CD4-positive, alpha-beta T cell (primary cell): ENCODE data around the gene TMEM184C. TPM values are rescaled to one million over a fixed set of nuclear protein-coding genes. Genes with fewer than 3 reads are reported as not detected.

Source experiments
- ATAC-seq: fragments of 200-7000 bp; cut with Tn5 transposase; one replicate; pipeline ENCODE4 v1.10.0; 2022; ENCODE audit warnings: mild to moderate bottlenecking; ENCODE audit not compliant: poor library complexity
- CTCF ChIA-PET: fragments of 350-600 bp; sonication (Branson Sonifier 250); formaldehyde crosslinking; loops from one replicate; lab custom pipeline; 2021; ENCODE audit warnings: antibody characterized with exemption, inconsistent platforms; lab: Charles Lee
- POLR2A ChIA-PET: fragments of 350-600 bp; sonication (Branson Sonifier 250); formaldehyde crosslinking; loops from one replicate; lab custom pipeline; 2021; ENCODE audit warnings: antibody characterized with exemption, inconsistent platforms; lab: Charles Lee
- DNase-seq, 14 experiments: peaks; one replicate each; pipeline ENCODE4 v3.0.0-alpha.2; 2013 to 2020; ENCODE audit warnings: mixed read lengths in 2 of 14
- H3K27ac ChIP-seq, 2 donors: one replicate each; pipeline versions ENCODE4 v1.5.1 to v1.7.0; 2013; ENCODE audit warnings: low read length in 2 of 2, low read depth in 1 of 2, mild to moderate bottlenecking in 1 of 2
- H3K27me3 ChIP-seq, 2 experiments: 1 replicate in 1 of 2; 2 replicates in 1 of 2; pipeline versions ENCODE4 v1.6.1 to v1.7.0; 2013; ENCODE audit warnings: low read length in 2 of 2, control low read depth in 1 of 2, mild to moderate bottlenecking in 1 of 2, moderate library complexity in 1 of 2; ENCODE audit not compliant: insufficient read depth in 2 of 2, control insufficient read depth in 1 of 2
- H3K36me3 ChIP-seq: one replicate; pipeline ENCODE4 v1.6.1; 2013; ENCODE audit warnings: low read length, control low read depth; ENCODE audit not compliant: insufficient read depth
- H3K4me1 ChIP-seq: one replicate; pipeline ENCODE4 v1.6.1; 2013; ENCODE audit warnings: low read length, control low read depth; ENCODE audit not compliant: insufficient read depth
- H3K4me3 ChIP-seq: one replicate; pipeline ENCODE4 v1.5.1; 2013; ENCODE audit warnings: mild to moderate bottlenecking, low read length, moderate library complexity
- H3K9me3 ChIP-seq, 2 experiments: 1 replicate in 1 of 2; 2 replicates in 1 of 2; pipeline versions ENCODE4 v1.6.1 to v1.7.0; 2013; ENCODE audit warnings: low read length in 2 of 2, mild to moderate bottlenecking in 2 of 2, control low read depth in 1 of 2, moderate library complexity in 1 of 2; ENCODE audit not compliant: control insufficient read depth in 1 of 2, insufficient read depth in 1 of 2
- H3K27ac Mint-ChIP-seq: one replicate; pipeline ENCODE4 v1.8.0; 2020; ENCODE audit warnings: mixed read lengths
- H3K27me3 Mint-ChIP-seq: one replicate; pipeline ENCODE4 v1.8.0; 2021; ENCODE audit warnings: mixed read lengths
- H3K36me3 Mint-ChIP-seq: one replicate; pipeline ENCODE4 v1.8.0; 2021; ENCODE audit warnings: low read depth, mixed read lengths
- H3K4me1 Mint-ChIP-seq: one replicate; pipeline ENCODE4 v1.8.0; 2021; ENCODE audit warnings: low read depth, mixed read lengths
- H3K4me3 Mint-ChIP-seq: one replicate; pipeline ENCODE4 v1.8.0; 2020; ENCODE audit warnings: mild to moderate bottlenecking, mixed read lengths
- H3K9me3 Mint-ChIP-seq: one replicate; pipeline ENCODE4 v1.8.0; 2020; ENCODE audit warnings: mixed read lengths
- intact Hi-C, 2 experiments: fragments of 100-400 bp; cut with DNase I in 1 of 2; cut with micrococcal nuclease in 1 of 2; formaldehyde crosslinking; loops; one replicate each; pipeline versions ENCODE4 v1.15.1 to v1.9.0; 2023 to 2025; cut with DNase I, micrococcal nuclease
- total RNA-seq, 174 experiments: library from RNA in 2 of 174; stranded (reverse) in 2 of 174; gene quantifications; one replicate each; pipeline ENCODE4 v1.2.3 and lab custom pipeline; 2021 to 2026
- TF ChIP-seq, protein P1 (sequence below): fragments of 200-600 bp; IDR thresholded peaks from one replicate; pipeline ENCODE4 v1.8.0; 2022; ENCODE audit warnings: antibody characterized with exemption, mild to moderate bottlenecking

TMEM184C gene
- total RNA-seq, 2 experiments from 2014 or later, result 10.0 to 10.1 TPM

DNA sequence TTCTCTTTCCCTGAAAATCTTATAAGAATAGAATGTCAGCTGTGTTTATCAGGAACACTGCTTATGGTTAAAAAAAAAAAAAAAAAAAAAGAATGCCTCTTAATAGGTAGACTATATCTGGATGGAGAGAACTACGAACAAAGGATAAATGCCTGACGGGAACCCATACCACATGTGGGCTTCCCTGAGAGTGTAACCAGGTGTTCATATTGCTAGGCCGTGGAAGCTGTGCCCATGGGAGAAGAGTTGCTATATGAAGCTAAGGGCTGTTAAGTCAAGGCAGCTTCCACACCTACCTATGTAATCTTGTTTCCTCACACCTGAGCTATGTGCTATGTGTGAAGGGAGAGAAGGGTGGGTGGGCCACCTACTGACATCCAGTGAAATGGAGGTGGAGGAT, 27.3 kb downstream of the TMEM184C start:
- H3K27me3 Mint-ChIP-seq, result no peaks in the 10 kb centered on the region
- Histone ChIP-seq H3K9me3 (no peaks in the 10 kb centered on the region), H3K27ac (no peak overlapping the region), H3K36me3 (peaks cover 17% of the 10 kb centered on the region), H3K27me3 (no peaks in the 10 kb centered on the region), H3K4me1 (no peaks in the 10 kb centered on the region), H3K4me3 (no peak overlapping the region)
- no peaks in the 10 kb centered on the region for H3K9me3 Mint-ChIP-seq
- no peak for ATAC-seq
- peaks cover 68% of the 10 kb centered on the region for H3K36me3 Mint-ChIP-seq
- TF ChIP-seq, protein P1, sequence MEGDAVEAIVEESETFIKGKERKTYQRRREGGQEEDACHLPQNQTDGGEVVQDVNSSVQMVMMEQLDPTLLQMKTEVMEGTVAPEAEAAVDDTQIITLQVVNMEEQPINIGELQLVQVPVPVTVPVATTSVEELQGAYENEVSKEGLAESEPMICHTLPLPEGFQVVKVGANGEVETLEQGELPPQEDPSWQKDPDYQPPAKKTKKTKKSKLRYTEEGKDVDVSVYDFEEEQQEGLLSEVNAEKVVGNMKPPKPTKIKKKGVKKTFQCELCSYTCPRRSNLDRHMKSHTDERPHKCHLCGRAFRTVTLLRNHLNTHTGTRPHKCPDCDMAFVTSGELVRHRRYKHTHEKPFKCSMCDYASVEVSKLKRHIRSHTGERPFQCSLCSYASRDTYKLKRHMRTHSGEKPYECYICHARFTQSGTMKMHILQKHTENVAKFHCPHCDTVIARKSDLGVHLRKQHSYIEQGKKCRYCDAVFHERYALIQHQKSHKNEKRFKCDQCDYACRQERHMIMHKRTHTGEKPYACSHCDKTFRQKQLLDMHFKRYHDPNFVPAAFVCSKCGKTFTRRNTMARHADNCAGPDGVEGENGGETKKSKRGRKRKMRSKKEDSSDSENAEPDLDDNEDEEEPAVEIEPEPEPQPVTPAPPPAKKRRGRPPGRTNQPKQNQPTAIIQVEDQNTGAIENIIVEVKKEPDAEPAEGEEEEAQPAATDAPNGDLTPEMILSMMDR, result no peak
- H3K4me3 Mint-ChIP-seq, result no peak overlapping the region
- intact Hi-C loops, result no loop called here
- ChIA-PET POLR2A (no interaction called here), CTCF (interaction anchor here (0.6 kb wide), 1 partner anchor 143 kb away, joined by 3 read pairs; no protein-coding TSS in a partner anchor)
- H3K27ac Mint-ChIP-seq, result no peak overlapping the region
- H3K4me1 Mint-ChIP-seq, result peaks cover 63% of the 10 kb centered on the region
- no peak for DNase-seq

DNA sequence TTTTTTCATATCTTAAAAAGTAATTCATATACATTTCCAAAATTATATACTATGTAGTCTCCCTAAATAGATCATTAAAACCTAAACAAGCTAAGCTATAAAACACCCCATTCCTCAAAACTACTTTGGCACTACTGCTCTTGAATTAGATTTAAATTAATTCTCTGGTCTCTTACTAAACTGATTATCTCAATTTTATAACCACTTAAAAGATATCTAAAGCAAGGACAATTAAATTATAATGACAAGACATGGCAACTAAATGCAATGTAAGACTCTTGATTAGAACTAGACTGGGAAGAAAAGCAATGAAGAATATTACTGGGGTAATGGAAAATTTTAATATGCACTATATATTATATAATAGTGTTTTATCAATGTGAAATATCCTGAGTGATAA, 27.9 kb downstream of the TMEM184C start:
- no peaks in the 10 kb centered on the region for H3K4me1 ChIP-seq
- H3K27ac ChIP-seq, result no peak overlapping the region
- Mint-ChIP-seq H3K27me3 (no peaks in the 10 kb centered on the region), H3K9me3 (no peaks in the 10 kb centered on the region), H3K4me1 (peaks cover 62% of the 10 kb centered on the region), H3K4me3 (no peak overlapping the region), H3K27ac (no peak overlapping the region), H3K36me3 (peaks cover 68% of the 10 kb centered on the region)
- peaks cover 17% of the 10 kb centered on the region for H3K36me3 ChIP-seq
- ATAC-seq (no peak), DNase-seq (no peak)
- H3K4me3 ChIP-seq, result no peak overlapping the region
- intact Hi-C loops, result no loop called here
- TF ChIP-seq, protein P1, result no peak
- H3K9me3 ChIP-seq, result no peaks in the 10 kb centered on the region
- POLR2A ChIA-PET, result no interaction called here
- no peaks in the 10 kb centered on the region for H3K27me3 ChIP-seq
- CTCF ChIA-PET, result interaction anchor here (1.2 kb wide), 1 partner anchor 222 kb away, joined by 4 read pairs; no protein-coding TSS in a partner anchor

DNA sequence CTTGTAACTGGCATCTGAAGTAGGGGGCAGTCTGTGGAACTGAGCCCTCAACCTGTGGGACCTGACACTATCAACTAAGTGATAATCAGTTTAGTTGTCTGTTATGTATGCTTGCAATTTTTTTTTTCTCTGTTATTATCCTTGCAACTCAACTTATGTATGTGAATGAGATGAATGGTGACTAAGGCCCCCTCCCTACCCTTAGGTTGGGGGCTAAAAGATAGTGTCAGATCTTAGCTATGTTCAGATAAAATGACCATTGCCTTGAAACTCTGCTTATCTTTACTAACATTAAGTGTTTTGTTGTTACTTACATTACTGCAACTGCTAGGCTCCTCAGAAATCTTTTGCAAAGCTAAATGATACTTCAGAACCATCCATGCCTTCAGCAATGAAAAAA, 31.5 kb downstream of the TMEM184C start:
- Histone ChIP-seq H3K27ac (no peak overlapping the region), H3K9me3 (no peaks in the 10 kb centered on the region), H3K36me3 (peaks cover 18% of the 10 kb centered on the region), H3K27me3 (no peaks in the 10 kb centered on the region), H3K4me1 (no peaks in the 10 kb centered on the region), H3K4me3 (no peak overlapping the region)
- TF ChIP-seq, protein P1, result no peak
- intact Hi-C loops, result no loop called here
- H3K4me3 Mint-ChIP-seq, result no peak overlapping the region
- ChIA-PET CTCF (interaction anchor here (1.0 kb wide), 1 partner anchor 35 kb away, joined by 3 read pairs; the partner anchor contains the start of gene PRMT9), POLR2A (interaction anchor here (0.6 to 1.0 kb wide), 2 partner anchors 8 to 32 kb away, joined by 3 read pairs; partner anchors contain the start of gene TMEM184C)
- peaks cover 73% of the 10 kb centered on the region for H3K36me3 Mint-ChIP-seq
- H3K27ac Mint-ChIP-seq, result no peak overlapping the region
- DNase-seq (no peak), ATAC-seq (no peak)
- H3K4me1 Mint-ChIP-seq, result peaks cover 74% of the 10 kb centered on the region
- H3K9me3 Mint-ChIP-seq, result no peaks in the 10 kb centered on the region
- no peaks in the 10 kb centered on the region for H3K27me3 Mint-ChIP-seq
